ENCODE data around the gene S1PR1.
"Not testable (repeated sequence)": the region's sequence is repeated elsewhere in the genome, so short reads cannot be mapped to it uniquely, and the experiment has no call there.

The S1PR1 gene

DNA sequence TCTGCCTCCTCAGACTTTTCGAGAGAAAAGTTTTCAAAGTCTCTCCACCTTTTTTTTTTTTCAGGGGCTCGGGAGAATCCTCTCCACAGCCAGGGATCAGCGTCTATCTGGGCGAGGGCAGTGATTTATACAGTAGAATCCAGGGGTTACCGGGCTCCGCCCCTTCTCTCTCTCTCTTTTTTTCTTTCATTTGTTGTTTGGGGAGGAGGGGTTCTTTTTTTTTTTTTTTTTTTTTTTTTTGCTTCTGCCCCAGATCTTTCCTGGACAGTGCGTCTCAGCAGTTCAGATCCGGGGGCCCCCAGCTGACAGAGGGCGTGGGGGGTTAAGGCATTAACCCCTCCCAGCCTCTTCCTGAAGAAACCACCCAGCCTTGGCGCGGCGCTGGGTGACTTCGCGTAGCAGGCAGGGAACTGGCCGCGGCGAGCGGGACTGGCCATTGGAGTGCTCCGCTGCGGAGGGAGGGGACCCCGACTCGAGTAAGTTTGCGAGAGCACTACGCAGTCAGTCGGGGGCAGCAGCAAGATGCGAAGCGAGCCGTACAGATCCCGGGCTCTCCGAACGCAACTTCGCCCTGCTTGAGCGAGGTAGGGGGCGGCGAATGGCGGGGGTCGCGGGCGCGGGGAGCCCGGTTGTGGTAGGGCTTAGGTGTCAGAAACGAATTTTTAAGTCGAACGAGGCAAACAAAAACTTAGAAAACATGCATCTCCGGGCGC lies at the start of gene S1PR1:
S1PR1 (plus strand) TSS at position 504 of the 713 bp plus-strand sequence. CDS start 1,966 bp downstream, outside the sequence.
- DNase-seq = peak; percentile 34

DNA sequence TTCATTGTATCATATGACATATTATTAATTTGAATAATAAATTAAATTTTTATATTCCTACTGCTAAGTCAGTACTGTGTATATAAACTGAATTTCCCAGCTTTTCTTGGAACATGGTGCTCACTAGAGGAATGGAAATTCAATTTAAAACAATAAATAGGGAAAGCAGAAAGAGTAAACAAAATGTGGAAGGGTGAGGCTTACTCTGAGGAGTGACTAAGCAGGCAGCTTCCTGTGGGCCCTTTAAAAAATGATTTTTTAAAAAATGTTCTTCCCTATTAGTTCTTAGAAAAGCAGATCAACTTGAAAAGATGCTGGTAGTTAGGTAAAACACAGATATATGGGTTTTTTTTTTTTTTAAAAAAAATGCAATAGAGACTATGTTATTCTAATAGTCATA lies 49.5 kb upstream of the S1PR1 start:
- no peak for DNase-seq

DNA sequence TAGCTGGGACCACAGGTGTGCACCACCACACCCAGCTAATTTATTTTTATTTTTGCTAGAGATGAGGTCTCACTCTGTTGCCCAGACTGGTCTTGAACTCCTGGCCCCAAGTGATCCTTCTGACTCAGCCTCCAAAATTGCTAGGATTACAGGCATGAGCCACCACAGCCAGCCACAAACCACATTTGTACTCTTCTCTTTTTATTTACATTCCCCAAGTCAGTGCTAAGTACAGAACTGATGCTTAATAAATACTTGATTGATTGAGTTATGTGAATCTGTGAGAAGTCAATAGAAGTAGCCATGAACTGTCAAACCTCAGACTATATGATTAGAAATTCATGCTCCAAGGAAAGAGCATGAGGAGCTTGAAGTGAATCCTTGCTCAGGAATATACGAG lies 48.5 kb upstream of the S1PR1 start:
- no peak for DNase-seq

DNA sequence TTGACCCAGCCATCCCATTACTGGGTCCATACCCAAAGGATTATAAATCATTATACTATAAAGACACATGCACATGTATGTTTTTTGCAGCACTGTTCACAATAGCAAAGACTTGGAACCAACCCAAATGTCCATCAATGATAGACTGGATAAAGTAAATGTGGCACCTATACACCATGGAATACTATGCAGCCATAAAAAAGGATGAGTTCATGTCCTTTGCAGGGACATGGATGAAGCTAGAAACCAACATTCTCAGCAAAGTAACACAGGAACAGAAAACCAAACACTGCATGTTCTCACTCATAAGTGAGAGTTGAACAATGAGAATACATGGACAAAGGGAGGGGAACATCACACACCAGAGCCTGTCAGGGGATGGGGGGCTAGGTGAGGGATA lies 47.9 kb upstream of the S1PR1 start:
- not testable (repeated sequence) for DNase-seq

DNA sequence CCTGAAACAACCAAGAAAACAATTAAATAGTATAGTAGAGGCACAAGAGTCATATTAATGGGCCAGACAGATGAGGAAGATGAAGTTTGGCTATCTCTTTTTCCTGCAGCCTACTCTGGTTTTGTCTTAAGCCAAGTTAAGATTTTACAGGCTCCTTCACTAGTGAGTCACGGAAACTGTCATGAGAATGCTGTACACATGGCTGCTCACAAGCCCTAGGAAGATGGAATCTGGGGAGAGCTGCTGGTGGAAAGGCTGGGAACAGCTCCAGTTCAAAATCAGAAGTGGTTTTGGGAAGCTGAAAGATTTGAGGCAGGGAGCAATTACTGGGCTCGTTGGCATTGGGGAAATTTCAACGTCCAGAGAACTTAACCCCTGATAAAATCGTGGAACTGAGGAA lies 46.4 kb upstream of the S1PR1 start:
- DNase-seq = no peak

DNA sequence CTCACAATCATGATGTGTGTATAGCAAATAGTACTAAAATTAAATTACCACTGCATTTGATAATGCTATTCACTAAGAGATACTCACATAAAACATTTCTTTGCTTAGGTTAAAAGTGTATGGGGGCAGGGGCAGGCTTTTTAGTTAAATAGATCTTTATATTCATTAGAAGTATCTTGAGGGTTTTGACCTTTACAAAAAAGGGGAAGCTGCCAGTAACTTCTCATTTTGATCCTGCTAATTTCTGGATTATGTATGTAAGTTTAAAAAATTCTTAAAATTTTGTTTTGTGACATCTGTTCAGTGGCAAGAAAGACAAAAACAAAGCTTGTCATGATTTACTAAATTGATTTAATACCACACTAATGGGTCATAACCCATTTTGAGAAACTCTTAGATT lies 45.8 kb upstream of the S1PR1 start:
- DNase-seq = no peak

DNA sequence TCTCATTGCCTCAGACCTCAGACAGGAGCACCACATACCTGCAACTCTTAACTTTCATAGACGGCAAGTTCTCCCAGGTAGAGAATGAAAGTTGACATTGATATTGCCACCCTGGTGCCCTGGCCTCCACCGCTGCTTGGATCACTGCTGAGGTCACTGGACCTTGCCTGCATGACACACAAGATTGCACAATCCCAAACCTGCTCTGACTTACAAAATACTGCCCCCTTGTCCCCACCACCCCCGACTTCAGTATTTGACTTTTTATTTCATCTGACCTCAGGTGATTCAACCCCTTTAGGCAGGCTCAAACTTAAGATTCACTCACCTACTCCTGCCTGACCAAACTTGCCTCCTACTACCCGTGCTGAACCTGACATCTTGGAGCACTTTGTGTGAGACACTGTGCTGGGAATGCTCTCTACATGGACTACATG lies 43.1 kb upstream of the S1PR1 start:
- DNase-seq = no peak

DNA sequence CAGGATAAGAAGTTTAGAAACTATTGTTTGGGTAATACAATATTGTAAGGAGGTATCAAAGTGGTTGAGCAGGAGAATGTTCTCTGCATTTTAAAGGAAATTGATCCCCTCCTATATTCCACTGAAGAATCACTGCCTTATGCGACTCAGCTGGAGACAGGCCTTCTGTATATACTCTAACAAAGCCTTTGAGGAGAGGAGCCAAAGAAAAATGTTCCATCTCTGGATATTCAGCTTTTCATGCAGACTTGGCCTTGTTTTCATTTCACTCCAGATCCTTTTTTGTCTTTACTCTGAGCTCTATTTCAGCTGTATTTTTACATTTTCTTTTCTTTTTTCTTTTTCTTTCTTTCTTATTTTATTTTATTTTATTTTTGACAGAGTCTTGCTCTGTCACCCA lies 42.1 kb upstream of the S1PR1 start:
- DNase-seq = no peak

DNA sequence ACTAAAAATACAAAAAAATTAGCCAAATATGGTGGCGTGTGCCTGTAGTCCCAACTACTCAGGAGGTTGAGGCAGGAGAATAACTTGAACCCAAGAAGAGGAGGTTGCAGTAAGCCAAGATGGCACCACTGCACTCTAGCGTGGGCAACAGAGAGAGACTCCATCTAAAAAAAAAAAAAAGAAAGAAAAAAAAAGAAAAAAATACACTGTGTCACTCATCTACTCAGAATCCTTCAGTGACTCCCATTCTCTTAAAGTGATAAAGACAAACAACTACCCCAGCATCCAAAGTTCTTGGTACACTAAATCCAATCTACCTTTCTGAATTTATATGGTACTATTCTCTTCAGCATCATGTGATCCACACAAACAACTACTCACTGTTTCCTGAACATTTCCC lies 40.2 kb upstream of the S1PR1 start:
- no peak for DNase-seq

DNA sequence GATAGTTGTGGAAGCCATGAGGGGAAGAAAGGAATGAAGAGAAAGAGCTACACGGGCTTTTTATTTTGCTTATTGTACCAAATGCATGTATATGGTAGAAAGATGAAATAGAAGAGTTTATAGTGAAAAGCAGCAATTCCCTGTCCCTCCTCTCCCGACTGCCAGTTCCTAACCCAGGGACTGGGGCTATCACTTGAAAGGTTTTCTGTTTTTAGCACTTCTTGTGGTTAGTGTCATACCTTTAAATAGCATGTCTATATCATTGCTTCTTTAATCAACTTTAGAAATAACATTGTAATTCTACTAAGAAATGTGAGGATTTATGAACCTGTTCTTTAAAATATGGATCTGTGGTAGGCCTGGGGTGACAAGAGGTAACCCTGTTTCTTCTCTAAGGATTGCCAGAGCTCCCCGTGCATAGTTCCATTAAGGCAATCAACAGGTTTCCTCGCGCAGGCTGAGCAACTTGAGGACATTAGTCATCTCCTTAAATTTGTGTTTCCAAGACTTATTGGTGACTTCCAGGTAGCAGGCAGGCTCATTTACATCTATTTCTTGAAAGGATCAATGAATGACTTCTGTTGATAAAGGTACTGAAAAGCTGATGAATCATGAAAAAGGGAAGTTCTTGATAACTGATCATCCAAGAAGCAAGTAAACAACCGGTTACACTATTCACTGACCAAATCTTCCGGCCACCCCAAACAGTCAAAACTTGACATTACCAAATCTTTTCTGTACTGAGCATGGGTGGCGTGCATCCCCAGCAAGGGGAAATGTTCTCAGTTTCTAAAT lies 37.8 kb upstream of the S1PR1 start:
- no peak for DNase-seq

DNA sequence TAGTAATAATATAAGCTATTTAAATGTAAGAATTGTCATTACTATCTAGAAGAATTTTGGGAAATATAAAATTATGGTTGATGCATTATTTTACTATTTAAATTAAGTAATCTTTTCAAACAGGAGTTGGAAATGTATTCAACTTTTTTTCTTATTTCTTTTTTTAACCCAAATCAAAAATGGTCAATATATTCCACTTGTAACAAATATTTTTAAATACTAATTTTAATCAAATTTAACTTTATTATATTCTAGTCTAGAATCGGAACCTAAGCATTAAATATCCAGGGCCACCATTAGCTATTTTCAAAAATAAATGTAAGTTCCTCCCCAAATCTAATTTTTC lies 37.2 kb upstream of the S1PR1 start:
- DNase-seq = no peak

DNA sequence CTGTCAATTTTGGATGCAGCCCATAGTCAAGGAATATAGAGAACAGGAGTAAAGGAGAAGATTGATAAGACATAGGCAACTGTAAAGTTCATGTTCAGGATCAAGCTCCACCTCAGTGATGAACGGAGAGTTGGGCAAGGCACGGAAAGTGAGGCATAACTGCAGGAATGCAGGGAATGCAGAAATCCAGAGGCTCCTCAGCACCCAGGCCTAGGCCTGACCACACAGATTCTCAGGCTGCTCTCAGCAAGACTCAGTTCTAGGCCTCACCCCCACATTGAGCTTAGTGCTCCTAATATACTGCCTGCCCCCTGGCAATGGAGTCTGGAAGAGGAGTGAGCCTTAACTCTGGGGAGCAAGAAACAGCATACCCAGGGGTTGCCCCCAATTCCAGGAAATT lies 36.3 kb upstream of the S1PR1 start:
- DNase-seq = no peak

DNA sequence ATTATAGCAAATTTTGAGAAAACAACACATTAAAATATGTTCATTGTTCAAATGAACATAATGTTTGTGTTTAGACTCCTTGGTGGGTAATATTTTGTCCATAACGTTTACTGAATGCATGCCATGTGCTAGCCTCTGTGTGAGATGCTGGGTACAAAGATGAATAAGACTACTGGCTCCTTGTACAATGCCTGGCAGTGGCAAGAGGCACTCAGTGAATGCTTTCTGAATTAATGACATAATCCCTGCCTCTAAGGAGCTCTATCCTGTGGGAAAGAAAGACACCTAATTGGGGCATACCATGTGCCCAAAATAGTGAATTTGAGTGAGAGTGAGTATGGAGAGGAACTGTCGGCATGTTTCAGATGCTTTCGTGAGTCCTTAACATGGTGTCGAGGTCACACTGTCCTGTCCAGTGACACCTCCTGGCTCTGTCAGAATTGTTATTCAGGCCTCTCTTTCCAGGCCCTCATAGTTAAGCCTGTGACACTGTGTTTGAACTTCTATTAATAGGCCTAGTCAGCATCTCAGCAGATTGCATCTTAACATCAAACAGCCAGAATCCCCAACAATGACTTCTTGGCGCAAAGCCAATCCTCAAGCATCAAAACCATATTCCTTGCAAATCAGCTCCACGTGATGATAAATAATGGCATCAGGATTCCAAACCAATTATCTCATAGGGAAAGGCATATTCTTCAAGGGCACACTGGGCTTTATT lies 32.8 kb upstream of the S1PR1 start:
- no peak for DNase-seq

DNA sequence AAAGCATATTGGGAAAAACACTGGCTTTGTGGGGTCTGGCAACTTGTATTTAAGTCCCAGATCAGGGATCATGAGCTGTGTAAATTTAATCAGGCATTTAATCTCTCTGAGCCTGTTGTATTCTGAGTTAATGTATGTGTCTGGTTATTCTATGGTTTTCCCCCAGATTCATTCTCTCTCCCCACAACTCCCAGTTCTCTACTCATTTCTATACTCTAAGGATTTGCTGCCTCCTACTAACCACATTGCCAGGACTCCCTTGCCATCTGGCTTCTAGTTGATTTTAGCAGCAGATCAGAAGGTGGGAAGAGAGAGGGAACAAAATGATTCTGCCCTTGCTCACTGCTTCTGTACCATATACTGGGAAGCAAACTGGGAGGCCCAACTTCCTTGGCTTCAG lies 31.4 kb upstream of the S1PR1 start:
- DNase-seq = no peak

DNA sequence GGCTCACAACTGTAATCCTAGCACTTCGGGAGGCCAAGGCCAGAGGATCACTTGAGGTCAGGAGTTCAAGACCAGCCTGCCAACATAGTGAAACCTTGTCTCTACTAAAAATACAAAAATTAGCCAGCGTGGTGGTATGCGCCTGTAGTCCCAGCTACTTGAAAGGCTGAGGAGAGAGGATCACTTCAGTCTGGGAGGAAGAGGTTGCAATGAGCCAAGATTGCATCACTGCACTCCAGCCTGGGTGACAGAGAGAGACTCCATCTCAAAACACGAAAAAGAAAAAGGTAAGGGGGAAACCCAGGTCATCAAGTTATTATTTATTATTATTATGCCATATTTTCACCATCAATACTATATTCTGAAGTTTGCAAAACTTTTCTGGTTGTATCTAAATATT lies 30.7 kb upstream of the S1PR1 start:
- DNase-seq = not testable (repeated sequence)

DNA sequence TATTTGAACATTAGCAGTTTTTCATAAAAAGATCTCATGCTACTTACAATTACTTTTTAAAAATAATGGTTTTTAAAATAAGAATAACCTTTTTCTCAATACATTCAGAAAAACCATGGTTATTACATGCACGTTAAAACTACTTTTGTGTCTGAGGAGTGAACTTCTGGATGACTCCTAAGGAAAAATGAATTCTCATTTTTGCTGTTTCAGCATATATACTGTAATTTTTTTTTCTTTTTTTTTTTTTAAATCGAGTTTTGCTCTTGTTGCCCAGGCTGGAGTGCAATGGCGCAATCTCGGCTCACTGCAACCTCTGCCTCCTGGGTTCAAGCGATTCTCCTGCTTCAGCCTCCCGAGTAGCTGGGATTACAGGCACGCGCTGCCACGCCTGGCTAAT lies 29.5 kb upstream of the S1PR1 start:
- DNase-seq = not testable (repeated sequence)

DNA sequence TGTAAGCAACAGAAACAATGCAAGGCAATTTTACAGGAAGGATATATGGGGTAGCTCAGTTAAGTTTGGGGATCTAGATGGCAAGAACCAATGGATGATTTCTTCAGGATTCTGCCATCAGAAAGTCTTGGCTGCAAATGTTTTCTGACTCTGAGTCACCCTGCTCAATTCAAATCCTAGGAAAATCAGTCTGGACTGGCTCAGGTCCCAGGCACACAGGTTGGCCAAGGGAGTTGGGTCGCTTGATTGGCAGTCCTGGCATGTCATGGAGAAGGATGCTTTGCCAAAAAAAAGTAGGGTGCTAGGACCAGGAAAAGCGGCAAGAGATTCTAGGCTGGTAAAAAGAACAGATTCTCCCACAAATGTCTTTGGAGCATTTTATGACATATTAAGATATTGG lies 28.9 kb upstream of the S1PR1 start:
- no peak for DNase-seq

DNA sequence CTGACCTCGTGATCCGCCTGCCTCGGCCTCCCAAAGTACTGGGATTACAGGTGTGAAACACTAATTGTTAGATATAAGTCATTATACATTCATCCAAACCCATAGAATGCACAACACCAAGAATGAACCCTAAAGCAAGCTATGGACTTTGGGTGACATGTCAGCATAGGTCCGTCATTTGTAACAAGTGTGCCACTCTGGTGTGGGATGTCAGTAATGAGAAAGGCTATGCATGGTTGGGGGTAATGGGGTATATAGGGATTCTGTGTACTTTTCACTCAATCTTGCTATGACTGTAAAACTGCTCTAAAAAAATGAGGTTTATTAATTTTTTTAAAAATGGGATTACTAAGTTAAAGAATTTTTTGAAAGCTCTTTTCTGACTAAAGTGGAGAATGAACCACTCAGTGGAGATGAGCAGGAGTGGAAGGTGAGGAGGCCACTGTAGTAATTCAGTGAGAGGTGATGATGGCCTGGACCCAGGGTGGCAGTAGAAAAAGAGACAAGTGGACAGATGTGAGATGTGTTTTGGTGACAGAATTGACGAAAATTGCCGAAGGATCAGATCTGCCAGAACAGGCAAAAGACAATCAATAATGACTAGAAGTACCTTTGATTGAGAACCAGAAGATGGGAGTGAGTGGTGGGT lies 21.3 kb upstream of the S1PR1 start:
- no peak for DNase-seq

DNA sequence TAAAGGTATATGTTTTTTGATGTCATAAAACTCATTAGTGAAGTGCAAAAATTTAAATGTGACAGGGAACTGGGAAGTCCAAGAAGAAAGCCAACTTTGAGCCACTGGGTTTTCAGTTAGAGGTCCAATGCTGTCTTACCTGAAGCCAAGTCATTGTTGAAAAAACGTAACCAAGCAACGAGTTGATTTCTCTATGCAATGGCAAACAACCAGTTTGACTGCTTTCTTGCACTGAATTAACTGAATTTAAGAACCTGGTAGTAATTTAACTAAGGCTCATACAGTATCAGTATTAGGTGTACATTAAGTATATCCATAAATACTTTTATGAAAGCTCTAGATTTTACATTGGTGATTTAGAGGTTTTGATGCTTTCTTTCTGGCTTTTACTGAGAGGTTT lies 20.2 kb upstream of the S1PR1 start:
- peak; percentile 70 for DNase-seq

DNA sequence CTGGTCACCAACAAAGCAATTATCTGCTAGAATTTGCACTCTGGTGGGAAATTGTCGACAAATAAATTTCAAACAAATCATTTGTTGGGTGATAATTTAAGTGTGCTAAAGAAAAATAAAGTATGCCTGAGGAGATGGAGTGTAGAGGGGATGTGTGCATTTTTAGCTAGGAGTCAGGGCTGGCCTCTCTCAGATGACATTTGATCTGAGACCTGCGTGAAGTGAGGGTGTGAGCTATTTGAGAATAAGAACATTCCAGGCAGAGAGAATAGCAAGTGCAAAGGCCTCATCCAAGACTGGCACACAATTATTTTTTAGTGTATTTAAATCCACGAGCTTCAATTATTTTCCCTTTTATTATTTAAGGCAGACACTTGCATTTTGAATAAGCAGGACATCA lies 19.7 kb upstream of the S1PR1 start:
- no peak for DNase-seq

DNA sequence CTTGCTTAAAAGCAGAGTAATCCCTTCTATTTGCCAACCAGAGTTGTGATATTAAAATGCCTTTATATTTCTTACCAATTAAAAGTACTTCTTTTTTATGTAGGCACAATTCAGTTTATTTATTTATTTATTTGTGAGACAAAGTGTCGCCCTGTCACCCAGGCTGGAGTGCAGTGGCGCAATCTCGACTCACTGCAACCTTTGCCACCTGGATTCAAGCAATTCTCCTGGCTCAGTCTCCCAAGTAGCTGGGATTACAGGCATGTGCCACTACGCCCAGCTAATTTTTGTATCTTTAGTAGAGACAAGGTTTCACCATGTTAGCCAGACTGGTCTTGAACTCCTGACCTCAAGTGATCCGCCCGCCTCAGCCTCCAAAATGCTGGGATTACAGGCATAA lies 17.9 kb upstream of the S1PR1 start:
- DNase-seq = not testable (repeated sequence)

DNA sequence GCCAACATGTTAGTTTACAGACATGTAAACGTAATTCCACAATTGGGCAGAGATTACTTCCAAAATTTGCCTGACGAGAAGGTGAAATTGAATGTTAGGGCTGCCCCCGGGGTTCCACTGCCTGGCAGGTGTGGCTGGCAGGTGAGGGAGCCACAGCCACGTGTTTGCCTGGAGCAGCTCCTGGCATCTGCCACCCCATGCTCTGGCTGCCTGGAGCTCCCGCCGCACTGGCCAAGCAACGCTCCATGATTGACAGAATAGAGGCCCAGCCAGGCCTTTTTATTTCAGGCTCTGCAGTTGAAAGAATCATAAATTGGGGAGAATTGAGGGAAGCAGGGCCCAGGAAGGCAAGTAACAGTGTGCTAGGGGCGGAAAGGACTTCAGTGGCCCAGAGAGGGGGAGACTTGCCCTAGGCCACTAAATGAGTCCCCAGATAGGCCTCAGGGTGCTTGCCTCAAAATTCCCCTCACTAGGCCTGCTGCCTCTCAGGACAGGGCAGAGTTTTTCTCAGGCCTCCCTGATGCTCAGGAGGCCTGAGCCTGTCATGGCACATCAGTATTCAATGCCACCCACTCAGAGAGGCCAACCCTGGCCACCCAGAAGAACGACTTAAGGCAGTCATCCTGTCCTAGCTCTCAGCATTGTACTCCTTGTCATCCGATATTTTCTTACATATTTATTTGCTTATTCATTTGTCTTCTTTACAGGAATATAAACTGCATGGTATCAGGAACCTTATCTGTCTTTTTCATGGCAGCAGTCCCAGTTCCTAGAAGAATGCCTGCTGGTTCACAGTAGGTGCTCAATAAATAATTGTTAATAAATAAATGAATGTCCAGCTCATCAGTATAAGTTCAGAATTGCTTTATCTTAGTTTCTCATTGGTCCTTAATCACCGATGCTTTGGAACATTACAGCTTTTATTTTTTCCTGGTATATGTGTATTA lies 16.6 kb upstream of the S1PR1 start:
- DNase-seq = no peak
